COLO668 (cell line): Measurements from ENCODE around the gene CREBRF.
"Not testable (repeated sequence)": the region's sequence is repeated elsewhere in the genome, so short reads cannot be mapped to it uniquely, and the experiment has no call there.

Source experiments
- DNase-seq: peaks from one replicate; lab custom pipeline; 2025; ENCODE audit not compliant: unreplicated experiment; lab: John Stamatoyannopoulos, UW

The CREBRF gene

GRCh38 chr5:173055983-173056782 lies at the start of gene CREBRF:
Gene CREBRF (plus strand): TSS chr5:173056352. CDS start chr5:173080776, 24,424 bp downstream.
- peak; percentile 93 for DNase-seq

- no peak for DNase-seq
Observed at GRCh38 chr5:173010021-173010420, 46.1 kb upstream of the CREBRF start.

GRCh38 chr5:173010547-173011464 lies 45.3 kb upstream of the CREBRF start:
- no peak for DNase-seq

GRCh38 chr5:173011566-173011965 lies 44.6 kb upstream of the CREBRF start:
- no peak for DNase-seq

GRCh38 chr5:173012882-173013281 lies 43.3 kb upstream of the CREBRF start:
- no peak for DNase-seq

GRCh38 chr5:173014671-173015070 lies 41.5 kb upstream of the CREBRF start:
- no peak for DNase-seq

GRCh38 chr5:173015192-173015591 lies 41.0 kb upstream of the CREBRF start:
- DNase-seq = no peak

GRCh38 chr5:173015598-173016455 lies 40.3 kb upstream of the CREBRF start:
- no peak for DNase-seq

- no peak for DNase-seq
Observed at GRCh38 chr5:173016598-173017046, 39.5 kb upstream of the CREBRF start.

GRCh38 chr5:173017087-173017486 lies 39.1 kb upstream of the CREBRF start:
- DNase-seq = not testable (repeated sequence)

- no peak for DNase-seq
Observed at GRCh38 chr5:173018358-173018757, 37.8 kb upstream of the CREBRF start.

GRCh38 chr5:173020154-173020581 lies 36.0 kb upstream of the CREBRF start:
- DNase-seq = no peak

- DNase-seq = no peak
Observed at GRCh38 chr5:173020643-173021042, 35.5 kb upstream of the CREBRF start.

- no peak for DNase-seq
Observed at GRCh38 chr5:173025651-173026050, 30.5 kb upstream of the CREBRF start.

GRCh38 chr5:173027905-173028304 lies 28.2 kb upstream of the CREBRF start:
- DNase-seq = no peak

GRCh38 chr5:173028811-173029327 lies 27.3 kb upstream of the CREBRF start:
- no peak for DNase-seq

GRCh38 chr5:173029499-173029921 lies 26.6 kb upstream of the CREBRF start:
- DNase-seq = no peak

- not testable (repeated sequence) for DNase-seq
Observed at GRCh38 chr5:173032096-173032495, 24.1 kb upstream of the CREBRF start.

GRCh38 chr5:173032730-173033129 lies 23.4 kb upstream of the CREBRF start:
- no peak for DNase-seq

GRCh38 chr5:173033923-173034322 lies 22.2 kb upstream of the CREBRF start:
- DNase-seq = no peak
